Measurements from ENCODE around the gene SLC9A2.
A peak's percentile ranks its signal among the peaks of the same experiment; 100 is the strongest.

SLC9A2 gene

GRCh38 chr2:102703748-102704147 is 84.4 kb downstream of the SLC9A2 start:
- Mint-ChIP-seq H3K27ac (no peak overlapping the region), H3K9me3 (no peaks in the 10 kb centered on the region), H3K36me3 (ENCODE audit: insufficient read depth) (no peaks in the 10 kb centered on the region), H3K4me1 (ENCODE audit: low read depth in 2 of 2) (no peaks in the 10 kb centered on the region), H3K27me3 (peaks cover 41 to 48% of the 10 kb centered on the region in 2 donors), H3K4me3 (no peak overlapping the region)
- no peak for ATAC-seq (replicated peaks)
- DNase-seq, result no peak

GRCh38 chr2:102704531-102704930 is 85.2 kb downstream of the SLC9A2 start:
- no peak overlapping the region for H3K4me3 Mint-ChIP-seq
- DNase-seq (no peak), ATAC-seq (replicated peaks) (no peak)
- H3K4me1 Mint-ChIP-seq (ENCODE audit: low read depth in 2 of 2), result no peaks in the 10 kb centered on the region
- H3K36me3 Mint-ChIP-seq (ENCODE audit: insufficient read depth), result no peaks in the 10 kb centered on the region
- H3K27me3 Mint-ChIP-seq, result peaks cover 39 to 43% of the 10 kb centered on the region in 2 donors
- no peaks in the 10 kb centered on the region for H3K9me3 Mint-ChIP-seq
- no peak overlapping the region for H3K27ac Mint-ChIP-seq

- no peaks in the 10 kb centered on the region for H3K4me1 Mint-ChIP-seq (ENCODE audit: low read depth in 2 of 2)
- no peaks in the 10 kb centered on the region for H3K9me3 Mint-ChIP-seq
- no peak overlapping the region for H3K27ac Mint-ChIP-seq
- no peaks in the 10 kb centered on the region for H3K36me3 Mint-ChIP-seq (ENCODE audit: insufficient read depth)
- peaks cover 31 to 33% of the 10 kb centered on the region in 2 donors for H3K27me3 Mint-ChIP-seq
- ATAC-seq (replicated peaks), result no peak
- DNase-seq, result no peak
- H3K4me3 Mint-ChIP-seq, result no peak overlapping the region
Measured at GRCh38 chr2:102707796-102708695, 88.7 kb downstream of the SLC9A2 start.

- Mint-ChIP-seq H3K4me1 (ENCODE audit: low read depth in 2 of 2) (no peaks in the 10 kb centered on the region), H3K27ac (no peak overlapping the region), H3K9me3 (no peaks in the 10 kb centered on the region), H3K36me3 (ENCODE audit: insufficient read depth) (no peaks in the 10 kb centered on the region), H3K27me3 (peaks cover 26 to 33% of the 10 kb centered on the region in 2 donors), H3K4me3 (no peak overlapping the region)
- ATAC-seq (replicated peaks), result no peak
- DNase-seq, result no peak
Measured at GRCh38 chr2:102708847-102709559, 89.7 kb downstream of the SLC9A2 start.

- Mint-ChIP-seq H3K4me3 (no peak overlapping the region), H3K27me3 (no peaks in the 10 kb centered on the region), H3K9me3 (no peaks in the 10 kb centered on the region), H3K27ac (no peak overlapping the region), H3K4me1 (ENCODE audit: low read depth in 2 of 2) (no peaks in the 10 kb centered on the region), H3K36me3 (ENCODE audit: insufficient read depth) (peaks cover 15% of the 10 kb centered on the region)
- DNase-seq (no peak), ATAC-seq (replicated peaks) (no peak)
Measured at GRCh38 chr2:102717308-102718018, 98.1 kb downstream of the SLC9A2 start.

- H3K4me1 Mint-ChIP-seq (ENCODE audit: low read depth in 2 of 2), result no peaks in the 10 kb centered on the region
- ATAC-seq (replicated peaks), result no peak
- no peaks in the 10 kb centered on the region for H3K9me3 Mint-ChIP-seq
- peaks cover 27% of the 10 kb centered on the region for H3K36me3 Mint-ChIP-seq (ENCODE audit: insufficient read depth)
- H3K27ac Mint-ChIP-seq, result no peak overlapping the region
- no peaks in the 10 kb centered on the region for H3K27me3 Mint-ChIP-seq
- DNase-seq, result no peak
- no peak overlapping the region for H3K4me3 Mint-ChIP-seq
Measured at GRCh38 chr2:102718387-102719316, 99.3 kb downstream of the SLC9A2 start.

- H3K9me3 Mint-ChIP-seq, result no peaks in the 10 kb centered on the region
- H3K36me3 Mint-ChIP-seq (ENCODE audit: insufficient read depth), result peaks cover 52% of the 10 kb centered on the region
- H3K4me1 Mint-ChIP-seq (ENCODE audit: low read depth in 2 of 2), result no peaks in the 10 kb centered on the region
- no peak overlapping the region for H3K4me3 Mint-ChIP-seq
- ATAC-seq (replicated peaks) (no peak), DNase-seq (no peak)
- no peaks in the 10 kb centered on the region for H3K27me3 Mint-ChIP-seq
- no peak overlapping the region for H3K27ac Mint-ChIP-seq
Measured at GRCh38 chr2:102724016-102724490, 104.7 kb downstream of the SLC9A2 start.

- ATAC-seq (replicated peaks), result no peak
- Mint-ChIP-seq H3K9me3 (no peaks in the 10 kb centered on the region), H3K27me3 (no peaks in the 10 kb centered on the region), H3K4me3 (no peak overlapping the region), H3K36me3 (ENCODE audit: insufficient read depth) (peaks cover 52% of the 10 kb centered on the region), H3K27ac (no peak overlapping the region), H3K4me1 (ENCODE audit: low read depth in 2 of 2) (no peaks in the 10 kb centered on the region)
- DNase-seq, result no peak
Measured at GRCh38 chr2:102724553-102724952, 105.2 kb downstream of the SLC9A2 start.

- Mint-ChIP-seq H3K9me3 (no peaks in the 10 kb centered on the region), H3K27me3 (no peaks in the 10 kb centered on the region), H3K27ac (peak overlapping the region in 1 of 2 donors; percentile 10), H3K36me3 (ENCODE audit: insufficient read depth) (peaks cover 60% of the 10 kb centered on the region), H3K4me1 (ENCODE audit: low read depth in 2 of 2) (no peaks in the 10 kb centered on the region), H3K4me3 (no peak overlapping the region)
- DNase-seq (no peak), ATAC-seq (replicated peaks) (no peak)
Measured at GRCh38 chr2:102726128-102727087, 107.1 kb downstream of the SLC9A2 start.

GRCh38 chr2:102735416-102736109 is 116.2 kb downstream of the SLC9A2 start:
- Mint-ChIP-seq H3K27me3 (no peaks in the 10 kb centered on the region), H3K4me1 (ENCODE audit: low read depth in 2 of 2) (peaks cover 32% of the 10 kb centered on the region in 2 donors), H3K36me3 (ENCODE audit: insufficient read depth) (peaks cover 13% of the 10 kb centered on the region), H3K9me3 (no peaks in the 10 kb centered on the region), H3K27ac (peak overlapping the region; percentile 90 to 92), H3K4me3 (peak overlapping the region; percentile 94 to 97)
- ATAC-seq (replicated peaks) (no peak), DNase-seq (no peak)

- no peak for ATAC-seq (replicated peaks)
- peaks cover 8% of the 10 kb centered on the region for H3K36me3 Mint-ChIP-seq (ENCODE audit: insufficient read depth)
Measured at GRCh38 chr2:102736110-102736409, 116.7 kb downstream of the SLC9A2 start.

More at GRCh38 chr2:102736110-102736409, 116.7 kb downstream of the SLC9A2 start:
- H3K27me3 Mint-ChIP-seq, result no peaks in the 10 kb centered on the region
- peak overlapping the region; percentile 94 to 97 for H3K4me3 Mint-ChIP-seq
- peaks cover 32% of the 10 kb centered on the region in 2 donors for H3K4me1 Mint-ChIP-seq (ENCODE audit: low read depth in 2 of 2)
- no peaks in the 10 kb centered on the region for H3K9me3 Mint-ChIP-seq
- DNase-seq, result peak in 1 of 3 experiments; percentile 23
- H3K27ac Mint-ChIP-seq, result peak overlapping the region; percentile 90 to 92
